ENCODE data around the gene IL17RA. TPM values are rescaled to one million over a fixed set of nuclear protein-coding genes. Genes with fewer than 3 reads are reported as not detected.
A peak's percentile ranks its signal among the peaks of the same experiment; 100 is the strongest.
"Not testable (repeated sequence)": the region's sequence is repeated elsewhere in the genome, so short reads cannot be mapped to it uniquely, and the experiment has no call there.

Gene IL17RA
- total RNA-seq: 9.2 and 10.4 TPM in 2 replicates

GRCh38 chr22:17084554-17085276, at the start of gene IL17RA:
Gene IL17RA (plus strand): TSS chr22:17085000. CDS start chr22:17085092, 92 bp downstream.
- H3K4me3 ChIP-seq (ENCODE audit: low read depth, low read length): peak within 1 kb of the TSS; percentile 93
- TF ChIP-seq CTCF (conservative IDR thresholded peaks at IDR 0.05; ENCODE audit: low read depth, low read length): no peak
- no peak for DNase-seq (ENCODE audit: low read depth)

GRCh38 chr22:17035246-17035645, 49.6 kb upstream of the IL17RA start:
- TF ChIP-seq CTCF (conservative IDR thresholded peaks at IDR 0.05; ENCODE audit: low read depth, low read length): no peak
- no peak overlapping the region for H3K4me3 ChIP-seq (ENCODE audit: low read depth, low read length)
- DNase-seq (ENCODE audit: low read depth): no peak

- peak overlapping the region; percentile 33 for H3K4me3 ChIP-seq (ENCODE audit: low read depth, low read length)
- not testable (repeated sequence) for DNase-seq (ENCODE audit: low read depth)
Observed at GRCh38 chr22:17035976-17036841, 48.6 kb upstream of the IL17RA start.

- H3K4me3 ChIP-seq (ENCODE audit: low read depth, low read length): peak overlapping the region; percentile 33
- DNase-seq (ENCODE audit: low read depth): not testable (repeated sequence)
Observed at GRCh38 chr22:17036842-17037711, 47.7 kb upstream of the IL17RA start.

GRCh38 chr22:17043521-17043920, 41.3 kb upstream of the IL17RA start:
- no peak for TF ChIP-seq CTCF (conservative IDR thresholded peaks at IDR 0.05; ENCODE audit: low read depth, low read length)
- H3K4me3 ChIP-seq (ENCODE audit: low read depth, low read length): no peak overlapping the region
- DNase-seq (ENCODE audit: low read depth): no peak

GRCh38 chr22:17046566-17047348, 38.0 kb upstream of the IL17RA start:
- no peak for TF ChIP-seq CTCF (conservative IDR thresholded peaks at IDR 0.05; ENCODE audit: low read depth, low read length)

GRCh38 chr22:17047656-17048055, 37.1 kb upstream of the IL17RA start:
- no peak for TF ChIP-seq CTCF (conservative IDR thresholded peaks at IDR 0.05; ENCODE audit: low read depth, low read length)
- no peak for DNase-seq (ENCODE audit: low read depth)
- no peak overlapping the region for H3K4me3 ChIP-seq (ENCODE audit: low read depth, low read length)

More at GRCh38 chr22:17046566-17047348, 38.0 kb upstream of the IL17RA start:
- no peak for DNase-seq (ENCODE audit: low read depth)
- no peak overlapping the region for H3K4me3 ChIP-seq (ENCODE audit: low read depth, low read length)
